ENCODE results near the gene ZMIZ1. TPM values are rescaled to one million over a fixed set of nuclear protein-coding genes. Genes with fewer than 3 reads are reported as not detected.

The ZMIZ1 gene
- total RNA-seq, 4 donors from 2014 or later: 71.9 to 104 (median 79.5) TPM

GRCh38 chr10:79044036-79044632, 24.6 kb upstream of the ZMIZ1 start:
- Histone ChIP-seq H3K4me1 (peaks cover 17% of the 10 kb centered on the region), H3K4me3 (no peak overlapping the region), H3K36me3 (no peaks in the 10 kb centered on the region), H3K27ac (no peak overlapping the region), H3K27me3 (no peaks in the 10 kb centered on the region), H3K9me3 (no peaks in the 10 kb centered on the region)
- 89% methylated on average over 5 of the region's 5 CpGs for WGBS
- DNase-seq (ENCODE audit: low spot score in 2 of 2): peak; percentile 41 to 54
- TF ChIP-seq POLR2AphosphoS5 (IDR thresholded peaks at IDR 0.05) (no peak), POLR2A (IDR thresholded peaks at IDR 0.05) (no peak), CTCF (IDR thresholded peaks at IDR 0.05) (no peak), EP300 (IDR thresholded peaks at IDR 0.05) (no peak)

- no peak overlapping the region for H3K4me3 ChIP-seq
- no peak overlapping the region for H3K27ac ChIP-seq
- WGBS: 84% methylated on average over 3 of the region's 4 CpGs
- no peaks in the 10 kb centered on the region for H3K36me3 ChIP-seq
- peaks cover 19% of the 10 kb centered on the region for H3K4me1 ChIP-seq
- peak; percentile 40 to 71 for DNase-seq (ENCODE audit: low spot score in 2 of 2)
- H3K27me3 ChIP-seq: no peaks in the 10 kb centered on the region
- no peaks in the 10 kb centered on the region for H3K9me3 ChIP-seq
- TF ChIP-seq POLR2AphosphoS5 (IDR thresholded peaks at IDR 0.05) (no peak), EP300 (IDR thresholded peaks at IDR 0.05) (no peak), POLR2A (IDR thresholded peaks at IDR 0.05) (no peak), CTCF (IDR thresholded peaks at IDR 0.05) (no peak)
These were observed 23.9 kb upstream of the ZMIZ1 start for GRCh38 chr10:79044846-79045245.

GRCh38 chr10:79045566-79046175, 23.1 kb upstream of the ZMIZ1 start:
- TF ChIP-seq POLR2AphosphoS5 (IDR thresholded peaks at IDR 0.05): no peak
- no peak for TF ChIP-seq POLR2A (IDR thresholded peaks at IDR 0.05)
- TF ChIP-seq CTCF (IDR thresholded peaks at IDR 0.05): no peak
- no peak for TF ChIP-seq EP300 (IDR thresholded peaks at IDR 0.05)
- Histone ChIP-seq H3K4me1 (peaks cover 19% of the 10 kb centered on the region), H3K9me3 (no peaks in the 10 kb centered on the region), H3K4me3 (no peak overlapping the region), H3K36me3 (no peaks in the 10 kb centered on the region), H3K27me3 (no peaks in the 10 kb centered on the region), H3K27ac (no peak overlapping the region)
- WGBS: 70% methylated on average over 8 of the region's 9 CpGs
- DNase-seq (ENCODE audit: low spot score in 2 of 2): peak; percentile 38 to 50

GRCh38 chr10:79046326-79046725, 22.4 kb upstream of the ZMIZ1 start:
- Histone ChIP-seq H3K27me3 (no peaks in the 10 kb centered on the region), H3K9me3 (no peaks in the 10 kb centered on the region), H3K4me1 (peaks cover 22% of the 10 kb centered on the region), H3K36me3 (no peaks in the 10 kb centered on the region), H3K27ac (no peak overlapping the region), H3K4me3 (no peak overlapping the region)
- 94% methylated on average over 9 of the region's 9 CpGs for WGBS
- TF ChIP-seq CTCF (IDR thresholded peaks at IDR 0.05) (no peak), EP300 (IDR thresholded peaks at IDR 0.05) (no peak), POLR2AphosphoS5 (IDR thresholded peaks at IDR 0.05) (no peak), POLR2A (IDR thresholded peaks at IDR 0.05) (no peak)
- peak; percentile 13 to 44 for DNase-seq (ENCODE audit: low spot score in 2 of 2)

- TF ChIP-seq POLR2AphosphoS5 (IDR thresholded peaks at IDR 0.05): no peak
- TF ChIP-seq CTCF (IDR thresholded peaks at IDR 0.05): no peak
- no peak for TF ChIP-seq POLR2A (IDR thresholded peaks at IDR 0.05)
- no peak for TF ChIP-seq EP300 (IDR thresholded peaks at IDR 0.05)
- no peaks in the 10 kb centered on the region for H3K27me3 ChIP-seq
- no peaks in the 10 kb centered on the region for H3K36me3 ChIP-seq
- DNase-seq (ENCODE audit: low spot score in 2 of 2): peak; percentile 56 to 57
- no peak overlapping the region for H3K4me3 ChIP-seq
- no peaks in the 10 kb centered on the region for H3K9me3 ChIP-seq
- 85% methylated on average over 6 of the region's 6 CpGs for WGBS
- H3K4me1 ChIP-seq: peaks cover 22% of the 10 kb centered on the region
- no peak overlapping the region for H3K27ac ChIP-seq
These were observed 21.8 kb upstream of the ZMIZ1 start for GRCh38 chr10:79046741-79047583.

Measured in suprapubic skin (tissue), 4 donors.